ENCODE results near the gene EPHB2. TPM values are rescaled to one million over a fixed set of nuclear protein-coding genes. Genes with fewer than 3 reads are reported as not detected.

EPHB2 gene
- total and polyA plus RNA-seq, 2 of the 4 experiments (the other 2 are of a cell fraction), result 52.3 to 58.8 TPM

- Histone ChIP-seq H3K9me1 (ENCODE audit: insufficient read depth, low read length) (no peaks in the 10 kb centered on the region), H2AK5ac (ENCODE audit: low read depth, low read length) (no peak overlapping the region), H2BK20ac (ENCODE audit: low read depth, low read length) (no peak overlapping the region), H2AFZ (replicated peaks; ENCODE audit: low read length, poor library complexity) (no peak overlapping the region), H3K23ac (ENCODE audit: low read depth, low read length) (no peak overlapping the region), H3K9me3 (ENCODE audit: control insufficient read depth, insufficient read depth, low read length) (peaks cover 7% of the 10 kb centered on the region), H4K5ac (ENCODE audit: low read depth, low read length) (no peak overlapping the region), H2BK120ac (ENCODE audit: low read depth, low read length) (no peak overlapping the region), H3K27me3 (ENCODE audit: control insufficient read depth, insufficient read depth, low read length) (peaks cover 44% of the 10 kb centered on the region), H3K9ac (ENCODE audit: low read depth, low read length) (no peak overlapping the region), H2BK5ac (ENCODE audit: low read depth, low read length, poor library complexity, severe bottlenecking) (no peak overlapping the region), H3K14ac (replicated peaks; ENCODE audit: low read depth, low read length) (no peak overlapping the region), H3K56ac (ENCODE audit: extremely low read depth, insufficient read depth, low read length) (no peak overlapping the region), H2BK15ac (ENCODE audit: low read depth, low read length) (no peak overlapping the region), H2AK9ac (replicated peaks; ENCODE audit: low read depth, low read length, poor library complexity) (no peak overlapping the region), H4K8ac (ENCODE audit: low read depth in 2 of 2, low read length in 2 of 2) (no peak overlapping the region), H3K79me1 (ENCODE audit: low read depth in 1 of 2, low read length in 2 of 2) (no peaks in the 10 kb centered on the region), H3K4me2 (ENCODE audit: low read depth, low read length) (no peak overlapping the region), H3K4me1 (ENCODE audit: control insufficient read depth, insufficient read depth, low read length) (no peaks in the 10 kb centered on the region), H3K36me3 (ENCODE audit: control insufficient read depth, insufficient read depth, low read length) (no peaks in the 10 kb centered on the region), H3K4me3 (ENCODE audit: insufficient read depth, low read depth, low read length) (no peak overlapping the region), H3K27ac (ENCODE audit: insufficient read depth, low read length) (no peak overlapping the region), H3K4ac (ENCODE audit: low read depth, low read length) (no peak overlapping the region), H4K91ac (ENCODE audit: insufficient read depth, low read depth, low read length) (no peak overlapping the region), H4K20me1 (ENCODE audit: insufficient read depth, low read length) (no peaks in the 10 kb centered on the region), H3K18ac (ENCODE audit: low read depth, low read length) (no peak overlapping the region)
- in situ Hi-C loops (cut with MboI; ENCODE audit: low sequenced_read_pairs), result loop anchor here (25.0 kb wide), 1 partner anchor 507 kb away; no protein-coding TSS in a partner anchor
- intact Hi-C loops (cut with micrococcal nuclease), result no loop called here
- no CpG with 5 or more reads among the region's 4 CpGs for WGBS, 2 experiments (ENCODE audit: extremely low coverage in 2 of 2, insufficient read length in 1 of 2)
- CTCF ChIA-PET, result interaction anchor here (0.6 kb wide), 1 partner anchor 82 kb away, joined by 3 read pairs; no protein-coding TSS in a partner anchor
- dilution Hi-C loops (cut with HindIII; ENCODE audit: low sequenced_read_pairs, unreplicated experiment), result no loop called here
- TF ChIP-seq SMC3 (IDR thresholded peaks at IDR 0.05; ENCODE audit: low read depth, low read length) (no peak), BHLHE40 (IDR thresholded peaks at IDR 0.05; ENCODE audit: low read depth, low read length) (no peak), MXI1 (IDR thresholded peaks at IDR 0.05; ENCODE audit: borderline replicate concordance, low read depth, low read length) (no peak), NFE2L2 (IDR thresholded peaks at IDR 0.05; ENCODE audit: low read depth, low read length) (no peak), MAZ (IDR thresholded peaks at IDR 0.05; ENCODE audit: borderline replicate concordance, low read depth, low read length) (no peak), FOS (IDR thresholded peaks at IDR 0.05; ENCODE audit: low read depth, low read length) (no peak), RFX5 (IDR thresholded peaks at IDR 0.05; ENCODE audit: low read depth, low read length) (no peak), MAFK (IDR thresholded peaks at IDR 0.05; ENCODE audit: low read depth, low read length) (no peak), CHD1 (IDR thresholded peaks at IDR 0.05; ENCODE audit: low read depth, low read length) (no peak), USF2 (IDR thresholded peaks at IDR 0.05; ENCODE audit: low read depth, low read length) (no peak), CEBPB (IDR thresholded peaks at IDR 0.05; ENCODE audit: low read depth, low read length) (no peak), POLR2A (IDR thresholded peaks at IDR 0.05; ENCODE audit: low read depth, low read length) (no peak), RAD21 (IDR thresholded peaks at IDR 0.05; ENCODE audit: low read length) (no peak)
- TF ChIP-seq, protein P1, sequence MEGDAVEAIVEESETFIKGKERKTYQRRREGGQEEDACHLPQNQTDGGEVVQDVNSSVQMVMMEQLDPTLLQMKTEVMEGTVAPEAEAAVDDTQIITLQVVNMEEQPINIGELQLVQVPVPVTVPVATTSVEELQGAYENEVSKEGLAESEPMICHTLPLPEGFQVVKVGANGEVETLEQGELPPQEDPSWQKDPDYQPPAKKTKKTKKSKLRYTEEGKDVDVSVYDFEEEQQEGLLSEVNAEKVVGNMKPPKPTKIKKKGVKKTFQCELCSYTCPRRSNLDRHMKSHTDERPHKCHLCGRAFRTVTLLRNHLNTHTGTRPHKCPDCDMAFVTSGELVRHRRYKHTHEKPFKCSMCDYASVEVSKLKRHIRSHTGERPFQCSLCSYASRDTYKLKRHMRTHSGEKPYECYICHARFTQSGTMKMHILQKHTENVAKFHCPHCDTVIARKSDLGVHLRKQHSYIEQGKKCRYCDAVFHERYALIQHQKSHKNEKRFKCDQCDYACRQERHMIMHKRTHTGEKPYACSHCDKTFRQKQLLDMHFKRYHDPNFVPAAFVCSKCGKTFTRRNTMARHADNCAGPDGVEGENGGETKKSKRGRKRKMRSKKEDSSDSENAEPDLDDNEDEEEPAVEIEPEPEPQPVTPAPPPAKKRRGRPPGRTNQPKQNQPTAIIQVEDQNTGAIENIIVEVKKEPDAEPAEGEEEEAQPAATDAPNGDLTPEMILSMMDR (conservative IDR thresholded peaks at IDR 0.05; ENCODE audit: low read depth, low read length), result no peak
- TF ChIP-seq, protein P2, sequence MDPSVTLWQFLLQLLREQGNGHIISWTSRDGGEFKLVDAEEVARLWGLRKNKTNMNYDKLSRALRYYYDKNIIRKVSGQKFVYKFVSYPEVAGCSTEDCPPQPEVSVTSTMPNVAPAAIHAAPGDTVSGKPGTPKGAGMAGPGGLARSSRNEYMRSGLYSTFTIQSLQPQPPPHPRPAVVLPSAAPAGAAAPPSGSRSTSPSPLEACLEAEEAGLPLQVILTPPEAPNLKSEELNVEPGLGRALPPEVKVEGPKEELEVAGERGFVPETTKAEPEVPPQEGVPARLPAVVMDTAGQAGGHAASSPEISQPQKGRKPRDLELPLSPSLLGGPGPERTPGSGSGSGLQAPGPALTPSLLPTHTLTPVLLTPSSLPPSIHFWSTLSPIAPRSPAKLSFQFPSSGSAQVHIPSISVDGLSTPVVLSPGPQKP (IDR thresholded peaks at IDR 0.05; ENCODE audit: borderline replicate concordance, low read depth, low read length), result no peak
- POLR2A ChIA-PET (ENCODE audit: unreplicated experiment), result no interaction called here
- no TSS peak for BruUV-seq (replicated peaks)
- DNase-seq (no peak), ATAC-seq (ENCODE audit: low read depth) (no peak)
These were observed 233.9 kb downstream of the EPHB2 start for GRCh38 chr1:22944346-22945055.

Measured in IMR-90 (cell line).